ENCODE measurements around the gene GLT8D2. TPM values are rescaled to one million over a fixed set of nuclear protein-coding genes. Genes with fewer than 3 reads are reported as not detected.

Gene GLT8D2
- total and polyA plus RNA-seq, 7 experiments from 2014 or later, result 0.15 to 0.43 TPM; not detected in 5

DNA sequence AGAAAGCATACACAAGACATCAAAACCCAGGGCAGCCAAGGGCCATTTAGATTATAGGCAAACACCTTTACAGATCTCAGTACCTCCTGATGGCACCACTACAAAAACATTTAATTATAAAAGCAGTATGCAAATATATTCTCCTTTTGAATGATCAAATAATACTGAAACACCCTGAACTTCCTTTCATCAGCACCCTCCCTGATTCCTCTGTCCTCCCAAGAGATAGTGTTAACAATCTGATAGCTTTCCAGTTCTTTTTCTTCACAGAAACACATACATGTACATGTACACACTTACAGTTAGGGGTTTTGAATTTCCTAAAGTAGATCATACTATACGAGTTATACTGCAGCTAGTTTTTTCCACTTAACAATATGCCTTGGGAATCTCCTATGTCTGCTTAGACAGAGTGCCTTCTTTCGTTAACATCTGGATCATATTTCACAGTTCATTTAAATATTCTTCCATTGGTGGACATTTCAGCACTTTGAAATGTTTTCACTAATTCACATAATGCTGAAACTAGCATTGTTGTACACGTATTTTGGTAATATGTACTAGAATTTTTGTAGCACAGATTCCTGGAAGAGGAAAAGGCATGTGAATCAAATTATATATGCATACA lies 49.1 kb downstream of the GLT8D2 start:
- intact Hi-C loops (cut with micrococcal nuclease), result no loop called here
- no peaks in the 10 kb centered on the region for H3K36me3 Mint-ChIP-seq
- DNase-seq (no peak), ATAC-seq (no peak)
- peaks cover 19 to 55% (median 52%) of the 10 kb centered on the region in 5 donors for H3K27me3 Mint-ChIP-seq
- ChIA-PET CTCF (interaction anchor here (0.6 kb wide), 1 partner anchor 40 kb away, joined by 3 read pairs; no protein-coding TSS in a partner anchor), POLR2A (no interaction called here)
- Histone ChIP-seq H3K4me1 (ENCODE audit: control insufficient read depth in 2 of 2, insufficient read depth in 2 of 2, low read length in 2 of 2) (no peaks in the 10 kb centered on the region), H3K36me3 (ENCODE audit: control insufficient read depth in 2 of 3, insufficient read depth in 3 of 3, low read length in 3 of 3) (no peaks in the 10 kb centered on the region), H3K27ac (ENCODE audit: low read depth, low read length) (no peak overlapping the region), H3K4me3 (ENCODE audit: low read length) (no peak overlapping the region), H3K27me3 (ENCODE audit: control insufficient read depth in 2 of 2, insufficient read depth in 2 of 2, low read length in 2 of 2) (peaks cover 0 to 3% of the 10 kb centered on the region in 2 donors), H3K9me3 (ENCODE audit: control insufficient read depth in 2 of 3, low read length in 3 of 3) (no peaks in the 10 kb centered on the region)
- H3K9me3 Mint-ChIP-seq, result peaks cover 0 to 2% (median 0%) of the 10 kb centered on the region in 11 donors
- H3K4me3 Mint-ChIP-seq, result no peak overlapping the region
- H3K27ac Mint-ChIP-seq, result no peak overlapping the region
- no peaks in the 10 kb centered on the region for H3K4me1 Mint-ChIP-seq

DNA sequence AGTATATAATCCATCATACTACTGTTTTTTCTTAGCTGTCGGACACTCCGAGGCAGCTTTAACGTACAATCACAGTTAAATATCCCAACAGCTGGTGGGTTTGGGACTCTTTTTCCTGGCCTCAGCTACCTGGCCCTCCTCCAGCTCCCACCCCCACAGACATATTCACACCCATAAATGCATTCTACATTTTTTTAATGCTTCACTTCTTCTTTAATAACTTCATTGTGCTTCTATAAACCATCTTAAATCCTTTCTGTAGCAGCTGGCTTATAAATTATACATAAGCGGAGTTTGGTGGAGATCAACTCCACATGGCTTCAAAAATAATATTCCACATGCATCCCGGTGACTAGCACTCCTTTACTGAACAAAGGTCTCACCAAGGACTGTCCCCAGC lies 51.0 kb downstream of the GLT8D2 start:
- Mint-ChIP-seq H3K4me1 (no peaks in the 10 kb centered on the region), H3K36me3 (no peaks in the 10 kb centered on the region), H3K9me3 (no peaks in the 10 kb centered on the region), H3K4me3 (no peak overlapping the region), H3K27me3 (peaks cover 11 to 47% (median 36%) of the 10 kb centered on the region in 5 donors), H3K27ac (no peak overlapping the region)
- Histone ChIP-seq H3K27ac (ENCODE audit: low read depth, low read length) (no peak overlapping the region), H3K36me3 (ENCODE audit: control insufficient read depth in 2 of 3, insufficient read depth in 3 of 3, low read length in 3 of 3) (no peaks in the 10 kb centered on the region), H3K4me1 (ENCODE audit: control insufficient read depth in 2 of 2, insufficient read depth in 2 of 2, low read length in 2 of 2) (no peaks in the 10 kb centered on the region), H3K4me3 (ENCODE audit: low read length) (no peak overlapping the region), H3K9me3 (ENCODE audit: control insufficient read depth in 2 of 3, low read length in 3 of 3) (no peaks in the 10 kb centered on the region), H3K27me3 (ENCODE audit: control insufficient read depth in 2 of 2, insufficient read depth in 2 of 2, low read length in 2 of 2) (peaks cover 0 to 3% of the 10 kb centered on the region in 2 donors)
- no peak for DNase-seq
- ATAC-seq, result no peak
- POLR2A ChIA-PET, result no interaction called here
- intact Hi-C loops (cut with micrococcal nuclease), result no loop called here
- CTCF ChIA-PET, result no interaction called here

GRCh38 chr12:103997286-103997900 lies 52.6 kb downstream of the GLT8D2 start:
- no peak for ATAC-seq
- ChIA-PET CTCF (no interaction called here), POLR2A (interaction anchor here (1.5 kb wide), 1 partner anchor 32 kb away, joined by 6 read pairs; the partner anchor contains the start of gene TDG)

DNA sequence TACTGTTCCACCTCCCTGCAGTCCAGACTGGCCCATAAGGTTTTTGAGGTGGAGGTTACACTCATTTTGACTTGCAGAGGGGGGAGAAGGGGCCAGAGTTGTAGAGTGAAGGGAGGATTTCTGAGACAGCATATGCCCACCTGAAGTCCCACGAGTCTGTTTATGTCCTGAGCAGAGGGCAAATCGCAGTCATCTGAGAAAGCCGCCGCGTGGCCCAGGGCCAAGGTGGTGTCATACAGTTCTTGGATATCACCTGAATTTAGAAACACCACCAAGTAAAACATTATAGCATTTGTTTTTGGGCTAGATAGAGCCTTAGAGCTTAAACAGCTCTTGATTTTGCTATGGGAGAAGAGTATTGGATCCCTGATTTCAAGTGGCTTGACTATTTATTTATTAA lies 53.4 kb downstream of the GLT8D2 start:
- H3K36me3 ChIP-seq (ENCODE audit: control insufficient read depth in 2 of 3, insufficient read depth in 3 of 3, low read length in 3 of 3), result no peaks in the 10 kb centered on the region
- Mint-ChIP-seq H3K36me3 (no peaks in the 10 kb centered on the region), H3K27ac (no peak overlapping the region), H3K9me3 (no peaks in the 10 kb centered on the region), H3K27me3 (peaks cover 0 to 32% (median 20%) of the 10 kb centered on the region in 5 donors), H3K4me3 (no peak overlapping the region), H3K4me1 (no peaks in the 10 kb centered on the region)
- DNase-seq (no peak), ATAC-seq (no peak)
- intact Hi-C loops (cut with micrococcal nuclease), result no loop called here
- POLR2A ChIA-PET, result interaction anchor here (1.5 kb wide), 1 partner anchor 31 kb away, joined by 6 read pairs; the partner anchor contains the start of gene TDG
- no peaks in the 10 kb centered on the region for H3K4me1 ChIP-seq (ENCODE audit: control insufficient read depth in 2 of 2, insufficient read depth in 2 of 2, low read length in 2 of 2)
- CTCF ChIA-PET, result no interaction called here
- no peak overlapping the region for H3K4me3 ChIP-seq (ENCODE audit: low read length)
- H3K9me3 ChIP-seq (ENCODE audit: control insufficient read depth in 2 of 3, low read length in 3 of 3), result no peaks in the 10 kb centered on the region
- H3K27me3 ChIP-seq (ENCODE audit: control insufficient read depth in 2 of 2, insufficient read depth in 2 of 2, low read length in 2 of 2), result no peaks in the 10 kb centered on the region
- no peak overlapping the region for H3K27ac ChIP-seq (ENCODE audit: low read depth, low read length)

More at GRCh38 chr12:103997286-103997900, 52.6 kb downstream of the GLT8D2 start:
- H3K36me3 ChIP-seq (ENCODE audit: control insufficient read depth in 2 of 3, insufficient read depth in 3 of 3, low read length in 3 of 3), result no peaks in the 10 kb centered on the region
- no peak overlapping the region for H3K4me3 Mint-ChIP-seq
- DNase-seq, result no peak
- H3K36me3 Mint-ChIP-seq, result no peaks in the 10 kb centered on the region
- no peaks in the 10 kb centered on the region for H3K4me1 Mint-ChIP-seq
- H3K9me3 Mint-ChIP-seq, result no peaks in the 10 kb centered on the region
- H3K27me3 Mint-ChIP-seq, result peaks cover 0 to 37% (median 25%) of the 10 kb centered on the region in 5 donors
- no peak overlapping the region for H3K27ac ChIP-seq (ENCODE audit: low read depth, low read length)
- H3K4me1 ChIP-seq (ENCODE audit: control insufficient read depth in 2 of 2, insufficient read depth in 2 of 2, low read length in 2 of 2), result no peaks in the 10 kb centered on the region
- intact Hi-C loops (cut with micrococcal nuclease), result no loop called here
- no peak overlapping the region for H3K27ac Mint-ChIP-seq
- H3K27me3 ChIP-seq (ENCODE audit: control insufficient read depth in 2 of 2, insufficient read depth in 2 of 2, low read length in 2 of 2), result no peaks in the 10 kb centered on the region
- H3K9me3 ChIP-seq (ENCODE audit: control insufficient read depth in 2 of 3, low read length in 3 of 3), result no peaks in the 10 kb centered on the region
- H3K4me3 ChIP-seq (ENCODE audit: low read length), result no peak overlapping the region

DNA sequence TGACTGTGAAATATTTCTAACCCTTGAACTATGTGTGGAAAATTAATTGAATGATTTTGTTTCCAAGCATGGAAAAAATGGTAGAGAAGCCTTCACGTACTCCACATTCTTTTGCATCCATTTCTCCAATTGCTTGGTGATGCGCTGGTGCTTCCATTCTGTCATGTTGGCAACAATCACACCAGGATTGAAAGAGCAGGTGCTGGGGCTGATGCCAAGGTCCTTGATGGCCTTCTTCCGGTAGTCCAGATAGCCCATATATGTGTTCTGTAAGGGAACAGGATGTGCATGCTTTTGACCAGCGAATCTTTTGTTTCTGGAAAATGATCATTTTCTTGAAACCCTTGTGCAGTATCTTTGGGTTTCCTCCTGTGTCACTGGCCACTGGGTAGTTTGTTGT lies 55.8 kb downstream of the GLT8D2 start:
- Mint-ChIP-seq H3K4me3 (no peak overlapping the region), H3K9me3 (no peaks in the 10 kb centered on the region), H3K4me1 (no peaks in the 10 kb centered on the region), H3K27ac (no peak overlapping the region), H3K36me3 (peaks cover 0 to 1% (median 0%) of the 10 kb centered on the region in 5 donors), H3K27me3 (peaks cover 0 to 16% (median 4%) of the 10 kb centered on the region in 5 donors)
- DNase-seq (no peak), ATAC-seq (no peak)
- no peaks in the 10 kb centered on the region for H3K27me3 ChIP-seq (ENCODE audit: control insufficient read depth in 2 of 2, insufficient read depth in 2 of 2, low read length in 2 of 2)
- intact Hi-C loops (cut with micrococcal nuclease), result no loop called here
- no peaks in the 10 kb centered on the region for H3K4me1 ChIP-seq (ENCODE audit: control insufficient read depth in 2 of 2, insufficient read depth in 2 of 2, low read length in 2 of 2)
- CTCF ChIA-PET, result no interaction called here
- no peaks in the 10 kb centered on the region for H3K36me3 ChIP-seq (ENCODE audit: control insufficient read depth in 2 of 3, insufficient read depth in 3 of 3, low read length in 3 of 3)
- H3K27ac ChIP-seq (ENCODE audit: low read depth, low read length), result no peak overlapping the region
- POLR2A ChIA-PET, result no interaction called here
- H3K9me3 ChIP-seq (ENCODE audit: control insufficient read depth in 2 of 3, low read length in 3 of 3), result no peaks in the 10 kb centered on the region
- H3K4me3 ChIP-seq (ENCODE audit: low read length), result no peak overlapping the region

DNA sequence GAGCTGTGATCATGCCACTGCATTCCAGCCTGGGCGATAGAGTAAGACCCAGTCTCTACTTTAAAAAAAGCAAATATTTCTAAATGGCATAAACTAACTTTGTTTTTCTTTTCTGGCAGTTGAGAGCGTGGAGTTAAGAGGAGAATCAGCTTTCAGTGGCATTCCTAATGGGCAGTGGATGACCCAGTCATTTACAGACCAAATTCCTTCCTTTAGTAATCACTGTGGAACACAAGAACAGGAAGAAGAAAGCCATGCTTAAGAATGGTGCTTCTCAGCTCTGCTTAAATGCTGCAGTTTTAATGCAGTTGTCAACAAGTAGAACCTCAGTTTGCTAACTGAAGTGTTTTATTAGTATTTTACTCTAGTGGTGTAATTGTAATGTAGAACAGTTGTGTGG lies 63.2 kb downstream of the GLT8D2 start:
- ChIA-PET CTCF (no interaction called here), POLR2A (no interaction called here)
- ATAC-seq (no peak), DNase-seq (no peak)
- Histone ChIP-seq H3K9me3 (ENCODE audit: control insufficient read depth in 2 of 3, low read length in 3 of 3) (no peaks in the 10 kb centered on the region), H3K27me3 (ENCODE audit: control insufficient read depth in 2 of 2, insufficient read depth in 2 of 2, low read length in 2 of 2) (no peaks in the 10 kb centered on the region), H3K36me3 (ENCODE audit: control insufficient read depth in 2 of 3, insufficient read depth in 3 of 3, low read length in 3 of 3) (peaks cover 26 to 47% (median 31%) of the 10 kb centered on the region in 3 experiments), H3K27ac (ENCODE audit: low read depth, low read length) (no peak overlapping the region), H3K4me1 (ENCODE audit: control insufficient read depth in 2 of 2, insufficient read depth in 2 of 2, low read length in 2 of 2) (no peaks in the 10 kb centered on the region), H3K4me3 (ENCODE audit: low read length) (no peak overlapping the region)
- Mint-ChIP-seq H3K27me3 (no peaks in the 10 kb centered on the region), H3K27ac (no peak overlapping the region), H3K4me1 (no peaks in the 10 kb centered on the region), H3K4me3 (no peak overlapping the region), H3K9me3 (no peaks in the 10 kb centered on the region), H3K36me3 (peaks cover 0 to 14% (median 7%) of the 10 kb centered on the region in 5 donors)
- intact Hi-C loops (cut with micrococcal nuclease), result no loop called here
